Retinal pigment epithelial cell (primary cell): Measurements from ENCODE around the gene FAM156A.
"Not testable (repeated sequence)": the region's sequence is repeated elsewhere in the genome, so short reads cannot be mapped to it uniquely, and the experiment has no call there.

Source experiments
- DNase-seq: peaks from one replicate; pipeline ENCODE4 v3.0.0-alpha.2; 2010; ENCODE audit warnings: low read depth
- H3K4me3 ChIP-seq: 2 replicates; pipeline ENCODE4 v1.5.1; 2011; ENCODE audit warnings: mild to moderate bottlenecking, low read length, control low read depth, moderate library complexity
- TF ChIP-seq, protein P1 (sequence below): conservative IDR thresholded peaks from 2 replicates; pipeline ENCODE4 v1.5.1; 2011; ENCODE audit warnings: low read depth, low read length, control low read depth, inconsistent platforms

The FAM156A gene

DNA sequence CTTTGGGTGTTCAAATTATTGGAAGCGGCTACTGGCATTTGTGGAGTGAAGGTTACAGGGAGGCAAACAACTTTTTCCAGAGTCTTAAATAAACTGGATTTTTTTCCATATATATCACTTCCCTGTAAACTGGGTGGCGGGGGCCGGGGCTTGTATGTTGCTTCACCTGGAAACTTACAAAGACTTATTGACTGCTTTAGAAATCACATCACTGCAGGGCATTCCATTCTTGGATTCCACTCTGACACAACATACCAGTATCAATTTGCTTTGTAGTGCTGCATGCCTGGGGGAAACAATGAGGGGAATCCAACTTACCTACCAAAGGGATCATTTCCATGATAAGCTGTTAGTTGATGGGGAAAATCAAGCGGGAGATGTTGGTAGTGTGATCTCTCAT is 21.7 kb upstream of the FAM156A start:
- no peak for DNase-seq
- no peak overlapping the region for H3K4me3 ChIP-seq
- TF ChIP-seq, protein P1, sequence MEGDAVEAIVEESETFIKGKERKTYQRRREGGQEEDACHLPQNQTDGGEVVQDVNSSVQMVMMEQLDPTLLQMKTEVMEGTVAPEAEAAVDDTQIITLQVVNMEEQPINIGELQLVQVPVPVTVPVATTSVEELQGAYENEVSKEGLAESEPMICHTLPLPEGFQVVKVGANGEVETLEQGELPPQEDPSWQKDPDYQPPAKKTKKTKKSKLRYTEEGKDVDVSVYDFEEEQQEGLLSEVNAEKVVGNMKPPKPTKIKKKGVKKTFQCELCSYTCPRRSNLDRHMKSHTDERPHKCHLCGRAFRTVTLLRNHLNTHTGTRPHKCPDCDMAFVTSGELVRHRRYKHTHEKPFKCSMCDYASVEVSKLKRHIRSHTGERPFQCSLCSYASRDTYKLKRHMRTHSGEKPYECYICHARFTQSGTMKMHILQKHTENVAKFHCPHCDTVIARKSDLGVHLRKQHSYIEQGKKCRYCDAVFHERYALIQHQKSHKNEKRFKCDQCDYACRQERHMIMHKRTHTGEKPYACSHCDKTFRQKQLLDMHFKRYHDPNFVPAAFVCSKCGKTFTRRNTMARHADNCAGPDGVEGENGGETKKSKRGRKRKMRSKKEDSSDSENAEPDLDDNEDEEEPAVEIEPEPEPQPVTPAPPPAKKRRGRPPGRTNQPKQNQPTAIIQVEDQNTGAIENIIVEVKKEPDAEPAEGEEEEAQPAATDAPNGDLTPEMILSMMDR, result no peak

DNA sequence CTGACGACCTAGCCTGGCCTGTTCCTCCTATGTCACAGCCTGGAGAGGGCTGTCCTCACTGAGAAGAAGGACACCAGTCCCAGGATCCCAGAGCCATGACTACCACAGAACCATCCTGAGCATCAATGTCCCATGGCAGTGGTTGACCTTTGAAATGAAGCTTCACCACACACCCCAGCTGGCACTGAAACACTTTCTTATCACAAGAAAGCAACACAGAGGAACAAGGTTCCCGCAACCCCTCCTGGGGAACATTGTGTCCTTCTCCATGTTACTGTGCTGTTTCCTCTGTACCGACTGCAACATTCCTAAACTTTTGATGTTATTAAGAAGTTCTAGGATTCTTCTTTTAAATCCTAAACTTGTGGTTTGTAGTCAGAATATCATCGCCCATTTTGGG is 21.2 kb upstream of the FAM156A start:
- TF ChIP-seq, protein P1, result no peak

DNA sequence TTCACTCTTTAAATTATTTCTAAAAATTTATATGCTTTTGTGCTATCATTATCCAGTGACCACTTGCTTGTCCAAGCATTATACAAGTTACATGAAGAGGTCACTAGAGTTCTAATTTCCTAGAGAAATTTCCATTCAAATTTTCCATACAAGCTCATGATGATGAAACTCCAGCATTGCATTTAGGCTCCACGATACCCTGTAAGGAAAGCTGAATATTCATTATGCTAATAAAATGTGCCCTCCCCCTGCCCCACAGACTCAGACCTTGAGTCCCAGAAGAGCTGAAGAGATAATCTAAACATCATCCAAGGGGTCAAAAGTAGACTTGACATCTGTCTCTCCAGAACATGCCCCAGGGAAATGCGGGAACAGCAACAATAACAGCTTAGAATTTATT is 19.6 kb upstream of the FAM156A start:
- TF ChIP-seq, protein P1, result no peak
- DNase-seq, result no peak
- no peak overlapping the region for H3K4me3 ChIP-seq

More for the DNA sequence above, 21.2 kb upstream of the FAM156A start:
- no peak for DNase-seq
- H3K4me3 ChIP-seq, result no peak overlapping the region

GRCh38 chrX:52975576-52975975 is 17.3 kb upstream of the FAM156A start:
- not testable (repeated sequence) for DNase-seq, H3K4me3 ChIP-seq

GRCh38 chrX:52974336-52974992 is 16.1 kb upstream of the FAM156A start:
- not testable (repeated sequence) for DNase-seq, H3K4me3 ChIP-seq

GRCh38 chrX:52967922-52968321 is 9.6 kb upstream of the FAM156A start:
- not testable (repeated sequence) for DNase-seq, H3K4me3 ChIP-seq

GRCh38 chrX:52966993-52967738 is 8.8 kb upstream of the FAM156A start:
- not testable (repeated sequence) for DNase-seq, H3K4me3 ChIP-seq

- H3K4me3 ChIP-seq, DNase-seq: not testable (repeated sequence)
Observed at GRCh38 chrX:52958961-52959360, 643 bp upstream of the FAM156A start.

DNA sequence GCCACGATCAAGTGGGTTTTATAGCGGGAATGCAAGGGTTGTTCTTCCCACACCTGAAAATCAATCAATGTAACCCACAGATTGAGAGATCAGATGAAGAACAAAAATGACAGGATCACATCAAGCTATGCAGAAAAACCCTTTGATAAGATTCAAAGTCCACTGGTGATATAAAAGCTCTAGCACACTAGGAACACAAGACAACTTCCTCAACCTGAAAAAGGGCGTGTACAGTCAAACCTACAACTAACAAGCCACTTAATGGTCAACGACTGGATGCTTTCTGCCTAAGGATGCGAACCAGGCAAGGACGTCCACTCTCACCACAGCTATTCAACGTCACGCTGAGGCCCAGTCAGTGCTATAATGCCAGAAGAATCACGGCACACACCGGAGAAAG is 8.4 kb downstream of the FAM156A start:
- H3K4me3 ChIP-seq, DNase-seq: not testable (repeated sequence)

- H3K4me3 ChIP-seq, DNase-seq: not testable (repeated sequence)
Observed at GRCh38 chrX:52949325-52949724, 9.0 kb downstream of the FAM156A start.

DNA sequence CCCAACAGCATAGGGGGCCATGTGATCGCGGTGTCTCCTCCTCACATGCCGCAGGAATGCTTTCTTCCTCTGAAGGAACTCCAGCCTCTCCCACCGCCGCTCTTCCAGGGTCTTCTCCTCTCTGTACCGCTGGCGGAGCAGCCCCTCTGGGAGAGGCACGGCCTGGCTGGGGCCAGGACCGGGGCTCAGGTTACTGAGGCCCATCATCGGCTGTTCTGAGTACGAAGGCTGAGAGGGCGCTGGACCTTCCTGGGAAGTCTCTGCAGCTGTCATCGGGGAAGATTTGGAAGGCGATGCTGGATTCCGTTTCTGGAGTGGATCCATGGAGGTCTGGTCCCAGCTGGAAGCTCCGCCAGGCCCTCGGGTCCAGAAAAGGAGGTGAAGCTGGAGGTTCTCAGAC is 10.1 kb downstream of the FAM156A start:
- H3K4me3 ChIP-seq, DNase-seq: not testable (repeated sequence)

DNA sequence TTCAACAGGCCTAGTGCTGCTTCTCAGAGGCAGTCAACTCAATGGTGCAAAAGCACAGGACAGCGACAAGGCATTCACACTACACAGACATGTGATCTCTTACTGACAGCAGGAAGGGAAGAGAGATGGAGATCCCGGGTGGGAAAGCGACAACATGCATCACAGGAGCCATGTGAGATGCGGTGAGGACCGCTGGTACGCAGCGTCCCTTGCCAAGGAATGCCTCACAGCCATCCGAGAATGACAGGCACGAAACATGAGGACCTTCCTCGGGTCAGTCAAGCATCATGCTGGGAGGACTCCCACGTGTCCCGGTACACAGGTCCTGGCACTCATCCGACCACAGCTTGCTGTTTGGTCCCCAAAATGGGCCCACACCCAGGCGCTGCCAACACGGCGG is 10.8 kb downstream of the FAM156A start:
- not testable (repeated sequence) for DNase-seq, H3K4me3 ChIP-seq

GRCh38 chrX:52945838-52946494 is 12.4 kb downstream of the FAM156A start:
- DNase-seq, H3K4me3 ChIP-seq: not testable (repeated sequence)

DNA sequence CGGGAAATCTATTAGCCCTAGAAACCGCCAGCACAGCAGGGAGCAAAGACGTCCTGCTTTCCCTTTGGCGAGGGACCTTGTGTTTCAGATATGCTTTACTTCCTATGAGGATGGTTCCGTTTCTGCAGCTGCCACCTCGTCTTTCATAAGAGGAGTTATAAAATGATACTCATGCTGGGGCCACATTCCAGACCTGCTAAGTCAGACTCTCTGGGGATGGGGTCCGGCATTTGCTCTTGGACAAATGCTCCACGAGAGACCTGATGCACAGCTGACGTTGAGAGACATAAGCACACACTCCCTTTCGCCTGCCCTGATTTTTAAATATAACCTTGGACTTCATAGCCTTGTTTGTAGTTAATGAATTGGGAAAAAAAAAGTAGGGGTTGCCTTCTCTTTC is 16.6 kb downstream of the FAM156A start:
- H3K4me3 ChIP-seq, DNase-seq: not testable (repeated sequence)

DNA sequence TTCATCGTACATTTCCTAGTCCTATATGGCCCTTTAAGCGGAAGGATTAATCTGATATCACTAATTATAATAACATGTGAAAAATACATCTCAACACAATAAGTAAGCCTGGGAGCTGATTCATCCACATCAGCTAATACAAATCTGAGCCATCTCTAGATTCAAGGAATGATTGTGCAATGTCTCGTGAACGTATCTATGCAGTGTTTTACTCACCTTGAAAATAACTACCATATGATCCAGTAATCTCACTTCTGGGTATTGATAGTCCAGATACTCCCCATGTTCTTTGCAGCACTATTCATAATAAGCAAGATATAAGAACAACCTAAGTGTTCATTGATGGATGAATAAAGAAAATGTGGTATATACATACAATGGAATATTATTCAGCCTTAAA is 17.6 kb downstream of the FAM156A start:
- DNase-seq, H3K4me3 ChIP-seq: not testable (repeated sequence)
